Stimulated activated naive B cell treated with anti-CD40 and anti-IgM and Interleukin-4, amounts not matched to agents 10 μg/mL and 1 μg/mL and 100 μg/mL, for 72 hours (primary cell): ENCODE measurements around the gene MAGEL2.

Source experiments
- ATAC-seq, 2 donors: fragments of 150-1000 bp; cut with Tn5 transposase; replicated peaks; 2 replicates each; pipeline ENCODE4 v1.10.0; 2021; ENCODE audit warnings: moderate library complexity in 1 of 2
- DNase-seq: peaks from one replicate; pipeline ENCODE4 v3.0.0; 2021
- H3K27ac Mint-ChIP-seq: one replicate; pipeline ENCODE4 v1.8.0; 2022; ENCODE audit warnings: mild to moderate bottlenecking, mixed read lengths
- H3K27me3 Mint-ChIP-seq, 2 donors: one replicate each; pipeline ENCODE4 v1.8.0; 2022; ENCODE audit warnings: mixed read lengths in 2 of 2
- H3K36me3 Mint-ChIP-seq, 2 donors: one replicate each; pipeline ENCODE4 v1.8.0; 2022; ENCODE audit warnings: mixed read lengths in 2 of 2, mild to moderate bottlenecking in 1 of 2
- H3K4me1 Mint-ChIP-seq, 2 donors: one replicate each; pipeline ENCODE4 v1.8.0; 2022; ENCODE audit warnings: mixed read lengths in 2 of 2, mild to moderate bottlenecking in 1 of 2
- H3K4me3 Mint-ChIP-seq, 2 donors: one replicate each; pipeline ENCODE4 v1.8.0; 2022; ENCODE audit warnings: mild to moderate bottlenecking in 2 of 2, mixed read lengths in 2 of 2, moderate library complexity in 1 of 2
- H3K9me3 Mint-ChIP-seq, 2 donors: one replicate each; pipeline ENCODE4 v1.8.0; 2022; ENCODE audit warnings: mixed read lengths in 2 of 2, mild to moderate bottlenecking in 1 of 2

The MAGEL2 gene

DNA sequence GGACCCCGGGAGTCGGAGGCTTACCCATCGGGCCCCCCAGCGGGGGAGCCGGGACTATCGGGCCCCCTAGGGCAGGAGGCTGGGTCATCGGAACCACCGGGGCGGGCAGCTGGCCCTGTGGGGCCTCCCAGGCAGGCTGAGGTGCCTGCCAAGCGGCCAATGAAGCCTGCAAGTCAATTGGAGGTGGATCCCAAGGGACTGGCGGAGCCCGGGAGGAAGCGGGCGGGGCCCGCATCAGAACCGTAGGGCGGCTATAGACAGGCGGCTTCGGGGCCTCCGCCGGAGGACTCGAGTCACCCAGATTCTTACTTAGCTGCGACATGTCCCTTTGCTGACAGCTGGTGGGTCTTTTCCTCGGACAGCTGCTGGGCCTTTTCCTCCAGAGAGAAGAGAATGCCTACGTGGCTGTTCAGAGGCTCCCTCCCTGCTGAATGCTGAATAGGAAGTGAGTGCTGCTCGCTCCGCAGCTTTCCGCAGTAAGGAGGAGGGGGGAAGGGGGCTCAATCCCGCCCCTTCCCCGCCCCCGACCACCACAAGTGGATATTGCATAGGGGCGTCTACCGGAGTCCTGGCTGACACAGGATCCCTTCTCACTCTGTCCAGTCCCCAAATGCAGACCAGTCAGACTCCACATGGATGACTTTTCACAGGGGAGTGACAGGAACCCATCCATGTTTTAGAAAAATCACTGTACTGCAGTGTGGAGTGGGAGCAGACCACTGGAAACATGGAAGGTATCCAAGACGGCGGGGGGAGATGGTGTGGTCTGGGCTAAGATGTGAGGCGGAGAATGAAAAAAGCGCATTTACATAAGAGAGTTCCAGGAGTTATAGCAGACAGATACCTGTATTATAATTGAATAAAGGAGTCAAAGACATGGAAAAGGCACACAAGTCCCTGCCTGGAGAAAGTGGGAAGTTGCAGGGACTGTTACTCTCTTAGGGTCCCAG lies at the start of gene MAGEL2:
MAGEL2 (minus strand) TSS at position 447 of the 950 bp plus-strand sequence; CDS start at position 322, 125 bp downstream.
- H3K9me3 Mint-ChIP-seq = peaks cover 0 to 2% of the 10 kb centered on the region in 2 donors
- H3K4me3 Mint-ChIP-seq = no peak within 1 kb of the TSS
- no peaks in the 10 kb centered on the region for H3K36me3 Mint-ChIP-seq
- no peak within 1 kb of the TSS for H3K27ac Mint-ChIP-seq
- no peaks in the 10 kb centered on the region for H3K4me1 Mint-ChIP-seq
- no peak for DNase-seq
- no peak for ATAC-seq
- H3K27me3 Mint-ChIP-seq = peaks cover 15 to 20% of the 10 kb centered on the region in 2 donors

DNA sequence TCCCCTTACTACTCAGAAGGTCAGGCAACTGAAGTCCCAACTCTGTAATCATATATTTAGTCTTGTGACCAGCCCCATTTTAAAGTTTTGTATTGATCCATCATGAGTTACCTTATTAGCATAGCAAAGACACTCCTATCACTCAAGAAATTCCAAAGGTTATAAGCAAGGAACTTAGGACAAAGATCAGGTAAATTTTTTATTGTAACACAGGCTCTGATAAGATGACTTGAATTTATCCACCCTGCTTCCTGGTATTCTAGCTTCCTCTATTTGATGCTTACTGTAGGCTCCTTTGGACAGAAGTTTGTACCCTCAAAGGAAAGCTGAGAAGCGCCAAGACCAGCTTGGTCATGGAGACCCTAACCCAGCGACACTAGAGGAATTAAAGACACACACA lies 47.6 kb upstream of the MAGEL2 start:
- no peak for DNase-seq
- Mint-ChIP-seq H3K27me3 (no peaks in the 10 kb centered on the region), H3K27ac (no peak overlapping the region), H3K36me3 (no peaks in the 10 kb centered on the region), H3K4me3 (no peak overlapping the region), H3K4me1 (no peaks in the 10 kb centered on the region), H3K9me3 (peaks cover 6 to 8% of the 10 kb centered on the region in 2 donors)
- ATAC-seq = no peak

DNA sequence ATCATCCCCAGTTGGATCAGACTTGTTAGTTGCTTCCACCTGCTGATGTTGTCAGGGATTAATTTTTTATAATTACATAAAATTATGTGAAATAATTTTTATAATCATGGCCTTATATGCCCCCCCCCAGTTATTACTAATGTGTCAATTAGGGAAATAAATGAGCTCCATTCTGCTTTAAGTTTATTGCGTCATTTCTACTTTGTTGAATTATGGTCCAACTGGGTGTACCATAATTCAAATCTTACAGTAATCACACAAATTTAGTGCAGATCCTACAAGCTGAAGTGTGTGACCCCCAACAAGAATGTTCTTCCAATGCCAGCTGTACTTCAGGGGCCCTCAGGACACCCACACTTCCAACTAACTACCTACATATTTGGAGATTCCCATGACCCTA lies 46.9 kb upstream of the MAGEL2 start:
- no peak for DNase-seq
- no peak for ATAC-seq
- no peaks in the 10 kb centered on the region for H3K36me3 Mint-ChIP-seq
- H3K27ac Mint-ChIP-seq = no peak overlapping the region
- H3K27me3 Mint-ChIP-seq = no peaks in the 10 kb centered on the region
- H3K9me3 Mint-ChIP-seq = peaks cover 6 to 8% of the 10 kb centered on the region in 2 donors
- no peak overlapping the region for H3K4me3 Mint-ChIP-seq
- H3K4me1 Mint-ChIP-seq = no peaks in the 10 kb centered on the region

DNA sequence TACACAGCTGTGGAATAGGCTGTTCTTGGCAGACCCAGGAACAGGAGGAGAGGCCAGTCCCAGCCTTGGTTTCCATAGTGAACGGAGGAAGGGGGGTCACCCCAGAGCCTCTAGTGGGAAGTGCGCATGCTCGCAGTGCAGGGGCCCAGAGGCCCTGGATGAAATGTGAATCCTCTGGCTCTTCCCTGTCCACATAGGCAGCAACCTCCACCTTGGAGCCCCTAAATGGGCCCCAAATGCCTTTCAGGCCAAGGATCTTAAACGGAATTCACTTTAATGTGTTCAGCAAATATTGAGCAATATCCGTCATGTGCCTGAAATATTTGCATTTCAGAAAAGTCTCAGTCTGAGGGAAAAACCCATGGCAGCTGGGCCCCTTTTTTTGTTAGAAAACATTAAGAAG lies 42.8 kb upstream of the MAGEL2 start:
- ATAC-seq (no peak), DNase-seq (no peak)
- Mint-ChIP-seq H3K27me3 (peaks cover 0 to 5% of the 10 kb centered on the region in 2 donors), H3K9me3 (peaks cover 4 to 7% of the 10 kb centered on the region in 2 donors), H3K4me1 (no peaks in the 10 kb centered on the region), H3K27ac (no peak overlapping the region), H3K36me3 (no peaks in the 10 kb centered on the region), H3K4me3 (no peak overlapping the region)

DNA sequence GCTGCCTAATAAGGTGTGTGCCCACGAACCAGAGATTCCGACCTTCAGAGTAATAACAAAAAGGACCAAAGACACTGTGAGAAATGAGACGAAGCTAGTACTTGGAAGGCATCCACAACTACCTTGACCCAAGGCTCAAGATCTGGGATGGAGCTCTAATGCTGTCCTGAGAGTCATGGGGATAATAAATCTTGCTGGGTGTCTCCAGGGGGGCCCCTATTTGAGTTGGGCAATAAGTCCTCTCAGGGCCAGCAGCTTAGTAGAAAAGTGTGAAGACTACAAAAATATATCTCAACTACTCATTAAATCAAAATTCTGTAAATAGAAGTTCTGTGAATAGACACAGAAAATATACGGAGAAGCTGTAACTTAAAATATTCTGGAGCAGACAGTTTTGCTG lies 42.3 kb upstream of the MAGEL2 start:
- Mint-ChIP-seq H3K27me3 (peaks cover 0 to 5% of the 10 kb centered on the region in 2 donors), H3K27ac (no peak overlapping the region), H3K4me1 (no peaks in the 10 kb centered on the region), H3K4me3 (no peak overlapping the region), H3K36me3 (no peaks in the 10 kb centered on the region), H3K9me3 (peaks cover 4 to 6% of the 10 kb centered on the region in 2 donors)
- DNase-seq (no peak), ATAC-seq (no peak)

DNA sequence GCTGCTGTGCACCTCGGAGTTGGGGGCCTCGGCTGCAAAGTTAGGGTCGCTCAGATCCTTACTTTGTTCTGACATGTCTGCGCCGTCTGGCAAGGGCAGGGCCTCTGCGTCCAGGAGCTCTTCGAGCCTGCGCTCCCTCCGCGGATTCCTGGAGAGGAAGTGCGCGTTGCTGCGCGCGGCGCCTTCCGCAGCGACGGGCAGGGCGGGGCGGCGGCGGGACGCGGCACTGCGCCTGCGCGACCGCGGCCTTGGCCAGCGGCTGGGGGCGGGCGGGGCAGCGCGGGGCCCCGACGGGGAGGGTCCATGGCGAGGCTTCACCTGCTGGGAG lies 39.4 kb upstream of the MAGEL2 start, which contains the start of gene NDN:
NDN (minus strand) TSS at position 163 of the 328 bp plus-strand sequence; CDS start at position 75, 88 bp downstream.
- H3K9me3 Mint-ChIP-seq = no peaks in the 10 kb centered on the region
- H3K4me3 Mint-ChIP-seq = peak within 1 kb of the TSS in 1 of 2 donors; percentile 46
- H3K27ac Mint-ChIP-seq = no peak within 1 kb of the TSS
- H3K36me3 Mint-ChIP-seq = no peaks in the 10 kb centered on the region
- ATAC-seq = peak; percentile 45 to 55
- no peaks in the 10 kb centered on the region for H3K4me1 Mint-ChIP-seq
- peaks cover 0 to 5% of the 10 kb centered on the region in 2 donors for H3K27me3 Mint-ChIP-seq
- DNase-seq = no peak

DNA sequence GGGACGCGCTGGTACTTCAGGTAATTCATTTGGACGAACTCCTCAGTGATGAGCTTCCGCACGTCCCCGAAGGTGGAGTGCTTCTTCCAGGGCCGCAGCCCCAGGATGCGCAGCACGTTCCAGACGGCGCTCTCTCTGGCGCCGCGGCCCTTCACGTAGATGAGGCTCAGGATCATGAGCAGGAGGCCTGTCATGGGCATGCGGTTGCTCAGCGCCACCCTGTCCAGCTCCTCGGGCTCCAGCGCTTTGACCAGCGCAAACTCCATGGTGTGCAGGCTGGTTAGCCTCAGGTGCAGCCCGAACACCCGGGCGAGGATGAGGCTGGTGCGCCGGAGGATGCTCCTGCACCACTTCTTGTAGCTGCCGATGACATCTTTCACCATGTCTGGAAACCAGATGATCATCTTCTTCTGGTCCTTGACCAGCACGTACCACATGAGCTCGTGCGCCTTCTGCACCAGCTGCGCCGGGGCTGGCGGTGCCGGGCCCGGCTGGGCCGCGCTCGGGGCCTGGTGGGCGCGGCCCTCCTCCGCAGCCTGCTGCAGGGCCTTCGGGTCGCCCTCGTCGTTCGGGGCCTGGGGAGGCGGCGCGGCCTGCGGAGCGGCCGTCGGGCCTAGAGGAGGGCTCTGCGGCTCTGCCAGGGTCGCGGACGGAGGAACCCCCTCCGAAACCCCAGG lies 38.9 kb upstream of the MAGEL2 start:
- peak overlapping the region in 1 of 2 donors; percentile 46 for H3K4me3 Mint-ChIP-seq
- H3K36me3 Mint-ChIP-seq = no peaks in the 10 kb centered on the region
- H3K4me1 Mint-ChIP-seq = no peaks in the 10 kb centered on the region
- peak in 1 of 2 donors; percentile 27 for ATAC-seq
- no peak for DNase-seq
- H3K27ac Mint-ChIP-seq = no peak overlapping the region
- H3K9me3 Mint-ChIP-seq = peaks cover 0 to 1% of the 10 kb centered on the region in 2 donors
- H3K27me3 Mint-ChIP-seq = peaks cover 0 to 5% of the 10 kb centered on the region in 2 donors

DNA sequence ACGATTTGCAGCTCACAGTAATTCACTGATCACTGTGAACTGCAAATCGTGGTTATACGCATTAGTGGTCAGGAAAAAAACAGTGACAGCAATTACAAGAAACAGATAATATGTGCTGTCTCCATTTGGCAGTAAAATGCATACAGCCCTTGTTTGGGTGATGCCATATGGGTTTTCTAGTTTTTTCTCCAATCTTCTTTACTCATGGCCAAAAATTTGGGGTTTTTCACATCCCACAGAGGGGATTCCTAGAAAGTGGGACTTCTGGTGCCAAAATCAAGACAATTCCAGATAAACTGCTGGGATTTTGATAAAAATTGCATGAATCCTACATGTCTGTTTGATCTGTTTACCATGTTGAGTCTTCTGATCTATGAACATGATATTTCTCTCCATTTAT lies 23.8 kb upstream of the MAGEL2 start:
- DNase-seq = no peak
- no peak overlapping the region for H3K27ac Mint-ChIP-seq
- H3K4me1 Mint-ChIP-seq = no peaks in the 10 kb centered on the region
- no peaks in the 10 kb centered on the region for H3K9me3 Mint-ChIP-seq
- no peak for ATAC-seq
- no peak overlapping the region for H3K4me3 Mint-ChIP-seq
- no peaks in the 10 kb centered on the region for H3K36me3 Mint-ChIP-seq
- no peaks in the 10 kb centered on the region for H3K27me3 Mint-ChIP-seq

DNA sequence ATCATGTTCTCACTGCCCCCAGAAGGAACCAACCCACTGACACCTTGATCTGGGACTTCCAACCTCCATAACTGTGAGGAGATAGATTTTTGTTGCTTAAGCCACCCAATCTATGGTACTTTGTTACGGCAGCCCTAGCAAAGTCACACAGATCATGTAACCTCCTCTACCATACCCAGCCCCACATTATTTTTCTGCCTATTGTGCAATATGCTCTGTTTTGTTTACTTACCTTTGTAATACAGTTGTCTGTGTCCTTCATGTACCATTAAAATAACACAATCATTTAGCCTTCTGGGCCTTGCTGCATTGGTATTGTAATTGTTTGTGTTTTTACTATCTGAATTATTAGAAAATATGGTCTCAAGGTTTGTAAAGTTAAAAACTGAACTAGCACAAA lies 23.3 kb upstream of the MAGEL2 start:
- Mint-ChIP-seq H3K27me3 (no peaks in the 10 kb centered on the region), H3K36me3 (no peaks in the 10 kb centered on the region), H3K4me1 (no peaks in the 10 kb centered on the region), H3K9me3 (no peaks in the 10 kb centered on the region), H3K27ac (no peak overlapping the region), H3K4me3 (no peak overlapping the region)
- ATAC-seq (no peak), DNase-seq (no peak)

DNA sequence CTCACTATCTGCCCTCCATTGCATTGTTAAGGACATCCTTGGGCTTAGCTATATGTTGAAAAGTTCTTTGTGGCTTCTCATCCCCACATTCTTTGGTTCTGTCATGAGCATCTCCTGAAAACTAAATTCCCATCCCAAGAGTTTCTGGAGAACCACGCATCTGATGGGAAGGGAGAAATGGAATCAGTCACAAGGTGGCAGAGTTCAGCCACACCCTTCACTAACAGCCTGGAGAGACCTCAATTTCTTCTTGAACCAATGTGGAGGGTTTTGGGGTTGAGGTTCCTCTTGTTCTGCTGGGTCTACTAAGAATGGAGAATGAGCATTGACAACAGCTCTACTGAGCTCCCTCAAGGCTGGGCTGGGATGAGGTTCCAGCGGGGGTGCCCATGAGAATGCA lies 15.6 kb upstream of the MAGEL2 start:
- Mint-ChIP-seq H3K36me3 (no peaks in the 10 kb centered on the region), H3K27me3 (no peaks in the 10 kb centered on the region), H3K4me1 (no peaks in the 10 kb centered on the region)

DNA sequence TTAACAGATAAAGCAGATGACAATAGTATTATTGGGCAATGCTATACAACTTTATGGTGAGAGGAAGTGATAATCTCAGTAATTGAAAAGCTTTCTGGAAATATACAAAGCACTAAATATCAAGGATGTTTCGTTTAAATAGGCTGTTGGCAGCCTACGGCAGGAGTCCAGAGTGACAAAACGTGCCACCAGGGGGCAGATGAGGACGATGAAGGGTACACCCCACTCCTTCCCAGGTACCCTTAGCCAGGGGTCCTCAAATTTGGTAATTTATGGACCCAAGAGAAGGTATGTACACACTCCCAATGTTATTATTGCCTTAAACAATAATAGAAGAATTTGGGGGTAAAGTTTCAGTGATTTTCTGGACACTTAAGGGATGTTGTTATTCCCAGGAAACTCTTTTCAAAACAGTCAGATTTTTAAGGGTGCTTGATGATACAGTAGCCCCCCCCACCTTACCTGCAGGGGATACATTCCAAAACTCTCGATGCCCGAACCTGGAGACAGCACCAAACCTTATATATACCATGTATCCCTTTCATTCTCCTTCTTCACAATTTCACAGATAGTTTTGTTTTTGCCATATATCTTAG lies 1.4 kb upstream of the MAGEL2 start:
- no peak overlapping the region for H3K27ac Mint-ChIP-seq
- no peak overlapping the region for H3K4me3 Mint-ChIP-seq
- DNase-seq = no peak
- peaks cover 9 to 16% of the 10 kb centered on the region in 2 donors for H3K27me3 Mint-ChIP-seq
- no peaks in the 10 kb centered on the region for H3K36me3 Mint-ChIP-seq
- H3K9me3 Mint-ChIP-seq = peaks cover 0 to 2% of the 10 kb centered on the region in 2 donors
- ATAC-seq = peak; percentile 48 to 61
- H3K4me1 Mint-ChIP-seq = no peaks in the 10 kb centered on the region

More for the DNA sequence above, 15.6 kb upstream of the MAGEL2 start:
- ATAC-seq = no peak
- DNase-seq = no peak
- Mint-ChIP-seq H3K4me3 (no peak overlapping the region), H3K27ac (no peak overlapping the region), H3K9me3 (no peaks in the 10 kb centered on the region)

DNA sequence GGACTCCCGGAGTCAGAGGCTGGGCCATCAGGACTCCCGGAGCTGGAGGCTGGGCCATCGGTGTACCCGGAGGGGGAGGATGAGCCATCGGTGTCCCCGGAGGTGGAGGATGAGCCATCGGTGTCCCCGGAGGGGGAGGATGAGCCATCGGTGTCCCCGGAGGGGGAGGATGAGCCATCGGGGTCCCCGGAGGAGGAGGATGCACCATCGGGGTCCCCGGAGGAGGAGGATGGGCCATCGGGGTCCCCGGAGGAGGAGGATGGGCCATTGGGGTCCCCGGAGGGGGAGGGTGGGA lies 719 bp downstream of the MAGEL2 start:
- Mint-ChIP-seq H3K4me1 (no peaks in the 10 kb centered on the region), H3K27ac (no peak overlapping the region), H3K27me3 (peaks cover 15 to 20% of the 10 kb centered on the region in 2 donors), H3K9me3 (peaks cover 0 to 2% of the 10 kb centered on the region in 2 donors), H3K4me3 (no peak overlapping the region), H3K36me3 (no peaks in the 10 kb centered on the region)
- DNase-seq (no peak), ATAC-seq (no peak)

DNA sequence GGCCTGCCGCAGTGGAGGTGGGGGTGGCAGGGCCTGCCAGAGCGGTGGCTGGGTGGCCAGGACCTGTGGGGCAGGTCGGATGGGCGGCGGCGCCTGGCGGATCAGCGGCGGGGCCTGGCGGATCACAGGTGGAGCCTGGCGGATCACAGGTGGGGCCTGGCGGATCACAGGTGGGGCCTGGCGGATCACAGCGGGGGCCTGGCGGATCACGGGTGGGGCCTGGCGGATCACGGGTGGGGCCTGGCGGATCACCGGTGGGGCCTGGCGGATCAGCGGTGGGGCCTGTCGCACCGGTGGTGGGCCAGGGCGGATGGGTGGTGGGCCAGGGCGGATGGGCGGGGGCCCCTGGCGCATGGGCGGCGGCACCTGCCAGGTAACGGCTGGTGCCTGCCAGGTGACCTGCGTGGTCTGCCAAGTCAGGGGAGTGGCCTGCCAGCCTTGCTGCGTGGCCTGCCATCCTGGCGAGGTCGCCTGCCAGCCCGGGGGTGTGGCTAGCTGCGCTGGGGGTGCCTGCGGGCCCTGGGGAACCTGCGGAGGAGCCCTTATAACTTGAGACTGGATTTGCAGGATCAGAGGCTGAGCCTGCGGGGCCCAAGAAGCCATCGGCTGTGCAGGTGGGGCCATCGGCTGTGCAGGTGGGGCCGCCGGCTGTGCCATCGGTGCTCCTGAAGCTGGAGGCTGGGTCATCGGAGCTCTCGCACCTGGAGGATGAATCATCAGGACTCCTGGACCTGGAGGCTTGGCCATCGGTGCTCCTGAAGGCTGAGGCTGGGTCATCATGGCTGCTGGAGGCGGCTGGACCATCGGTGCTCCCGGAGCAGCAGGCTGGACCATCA lies 1.3 kb downstream of the MAGEL2 start:
- Mint-ChIP-seq H3K27ac (no peak overlapping the region), H3K27me3 (peaks cover 15 to 20% of the 10 kb centered on the region in 2 donors), H3K4me3 (no peak overlapping the region), H3K36me3 (no peaks in the 10 kb centered on the region), H3K9me3 (peaks cover 0 to 2% of the 10 kb centered on the region in 2 donors), H3K4me1 (no peaks in the 10 kb centered on the region)
- no peak for DNase-seq
- no peak for ATAC-seq
